Activated CD4-positive, alpha-beta T cell treated with anti-CD3 and anti-CD28 coated beads, Interleukin-2, amount 10 ng/mL, durations not matched to agents 7 days and 5 days (primary cell): ENCODE measurements around the gene KCNH1. TPM values are rescaled to one million over a fixed set of nuclear protein-coding genes. Genes with fewer than 3 reads are reported as not detected.

ENCODE experiments used
- CTCF ChIA-PET: fragments of 350-600 bp; sonication (Branson Sonifier 250); formaldehyde crosslinking; loops from one replicate; lab custom pipeline; 2021; ENCODE audit warnings: antibody characterized with exemption; lab: Charles Lee
- POLR2A ChIA-PET: fragments of 350-600 bp; sonication (Branson Sonifier 250); formaldehyde crosslinking; loops from one replicate; lab custom pipeline; 2021; ENCODE audit warnings: antibody characterized with exemption; lab: Charles Lee
- DNase-seq: peaks from one replicate; pipeline ENCODE4 v3.0.0-alpha.2; 2020
- H3K27ac Mint-ChIP-seq: one replicate; pipeline ENCODE4 v1.8.0; 2021; ENCODE audit warnings: mild to moderate bottlenecking, moderate library complexity, mixed read lengths
- H3K27me3 Mint-ChIP-seq: one replicate; pipeline ENCODE4 v1.8.0; 2021; ENCODE audit warnings: mixed read lengths
- H3K36me3 Mint-ChIP-seq: one replicate; pipeline ENCODE4 v1.8.0; 2021; ENCODE audit warnings: low read depth, mixed read lengths
- H3K4me1 Mint-ChIP-seq: one replicate; pipeline ENCODE4 v1.8.0; 2021; ENCODE audit warnings: mixed read lengths
- H3K4me3 Mint-ChIP-seq: one replicate; pipeline ENCODE4 v1.8.0; 2021; ENCODE audit warnings: mild to moderate bottlenecking, moderate library complexity, mixed read lengths
- H3K9me3 Mint-ChIP-seq: one replicate; pipeline ENCODE4 v1.8.0; 2021; ENCODE audit warnings: mixed read lengths
- total RNA-seq, 2 experiments: library from RNA; stranded (reverse); gene quantifications; one replicate each; pipeline ENCODE4 v1.2.3, GENCODE V29; 2021

Gene KCNH1
- not detected for total RNA-seq

- peaks cover 9% of the 10 kb centered on the region for H3K4me1 Mint-ChIP-seq
- no peaks in the 10 kb centered on the region for H3K9me3 Mint-ChIP-seq
- DNase-seq: peak; percentile 64
- peak within 1 kb of the TSS; percentile 58 for H3K4me3 Mint-ChIP-seq
- no peaks in the 10 kb centered on the region for H3K36me3 Mint-ChIP-seq
- CTCF ChIA-PET: interaction anchor here (0.5 to 2.1 kb wide), 11 partner anchors 10 to 733 kb away, joined by 3 to 12 read pairs (median 4); no protein-coding TSS in a partner anchor
- POLR2A ChIA-PET: no interaction called here
- peaks cover 67% of the 10 kb centered on the region for H3K27me3 Mint-ChIP-seq
- H3K27ac Mint-ChIP-seq: no peak within 1 kb of the TSS
These were observed at the start of gene KCNH1 for GRCh38 chr1:211133836-211134669. Gene KCNH1, minus strand, starts transcription at chr1:211134148. Its CDS starts 203 bp downstream, at chr1:211133945.

- no peak overlapping the region for H3K4me3 Mint-ChIP-seq
- H3K27ac Mint-ChIP-seq: no peak overlapping the region
- no peaks in the 10 kb centered on the region for H3K9me3 Mint-ChIP-seq
- no peaks in the 10 kb centered on the region for H3K4me1 Mint-ChIP-seq
- ChIA-PET CTCF (no interaction called here), POLR2A (no interaction called here)
- H3K36me3 Mint-ChIP-seq: no peaks in the 10 kb centered on the region
- DNase-seq: no peak
- H3K27me3 Mint-ChIP-seq: peaks cover 10% of the 10 kb centered on the region
These were observed 48.8 kb upstream of the KCNH1 start for GRCh38 chr1:211182746-211183145.

GRCh38 chr1:211174375-211174774 is 40.4 kb upstream of the KCNH1 start:
- Mint-ChIP-seq H3K4me1 (no peaks in the 10 kb centered on the region), H3K27me3 (peaks cover 13% of the 10 kb centered on the region), H3K9me3 (peaks cover 11% of the 10 kb centered on the region), H3K4me3 (no peak overlapping the region), H3K36me3 (no peaks in the 10 kb centered on the region), H3K27ac (no peak overlapping the region)
- DNase-seq: no peak
- CTCF ChIA-PET: no interaction called here
- POLR2A ChIA-PET: no interaction called here

DNA sequence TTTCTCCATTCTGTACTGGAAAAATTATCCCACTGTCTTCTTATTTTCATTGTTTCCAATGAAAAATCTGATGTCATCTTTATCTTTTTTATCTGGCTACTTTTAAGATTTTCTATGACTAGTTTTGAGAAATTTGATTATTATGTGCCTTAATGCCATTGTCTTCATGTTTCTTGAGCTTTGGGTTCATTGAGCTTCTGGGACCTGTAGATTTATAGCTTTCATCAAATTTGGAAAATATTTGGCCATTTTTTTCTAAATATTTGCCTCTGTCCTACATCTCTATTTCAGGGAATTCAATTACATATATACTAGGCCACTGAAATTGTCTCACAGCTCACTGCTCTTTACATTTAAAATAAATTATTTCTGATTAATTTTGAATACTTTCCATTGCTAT is 38.7 kb upstream of the KCNH1 start:
- ChIA-PET CTCF (no interaction called here), POLR2A (no interaction called here)
- peaks cover 4% of the 10 kb centered on the region for H3K27me3 Mint-ChIP-seq

DNA sequence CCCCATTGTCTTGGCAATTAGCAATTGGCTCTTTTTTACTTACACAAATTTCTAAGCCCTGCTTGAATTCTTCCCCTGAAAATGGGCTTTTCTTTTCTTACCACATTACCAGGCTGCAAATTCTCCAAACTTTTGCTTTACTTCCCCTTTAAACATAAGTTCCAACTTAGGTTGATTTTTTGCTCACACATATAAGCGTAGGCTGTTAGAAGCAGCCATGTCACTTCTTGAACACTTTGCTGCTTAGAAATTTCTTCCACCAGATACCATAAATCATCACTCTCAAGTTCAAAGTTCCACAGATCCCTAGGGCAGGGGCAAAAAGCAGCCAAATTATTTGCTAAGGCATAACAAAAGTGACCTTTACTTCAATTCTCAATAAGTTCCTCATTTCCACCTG is 35.4 kb upstream of the KCNH1 start:
- H3K4me1 Mint-ChIP-seq: no peaks in the 10 kb centered on the region
- POLR2A ChIA-PET: no interaction called here
- H3K4me3 Mint-ChIP-seq: no peak overlapping the region
- peaks cover 21% of the 10 kb centered on the region for H3K9me3 Mint-ChIP-seq
- CTCF ChIA-PET: no interaction called here
- H3K27me3 Mint-ChIP-seq: peaks cover 23% of the 10 kb centered on the region
- H3K27ac Mint-ChIP-seq: no peak overlapping the region
- DNase-seq: no peak
- H3K36me3 Mint-ChIP-seq: no peaks in the 10 kb centered on the region

More for the DNA sequence above, 38.7 kb upstream of the KCNH1 start:
- DNase-seq: no peak
- no peak overlapping the region for H3K4me3 Mint-ChIP-seq
- no peaks in the 10 kb centered on the region for H3K36me3 Mint-ChIP-seq
- H3K27ac Mint-ChIP-seq: no peak overlapping the region
- no peaks in the 10 kb centered on the region for H3K4me1 Mint-ChIP-seq
- peaks cover 20% of the 10 kb centered on the region for H3K9me3 Mint-ChIP-seq

DNA sequence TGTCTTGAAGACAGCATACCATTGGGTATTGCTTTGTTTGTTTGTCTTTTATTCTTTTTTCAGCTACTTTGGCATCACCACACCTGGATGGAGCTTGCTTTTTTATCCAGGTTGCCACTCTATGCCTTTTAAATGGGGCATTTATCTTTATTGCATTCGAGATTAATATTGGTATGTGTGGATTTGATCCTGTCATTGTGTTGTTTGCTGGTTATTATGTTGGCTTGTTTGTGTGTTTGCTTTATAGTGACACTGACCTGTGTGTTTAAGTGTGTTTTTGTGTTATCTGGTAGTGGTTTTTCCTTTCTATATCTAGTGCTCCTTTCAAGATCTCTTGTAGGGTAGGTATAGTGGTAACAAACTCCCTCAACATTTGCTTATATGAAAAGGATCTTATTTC is 24.9 kb upstream of the KCNH1 start:
- Mint-ChIP-seq H3K4me3 (no peak overlapping the region), H3K36me3 (no peaks in the 10 kb centered on the region), H3K27me3 (peaks cover 8% of the 10 kb centered on the region), H3K27ac (no peak overlapping the region), H3K9me3 (peaks cover 15% of the 10 kb centered on the region), H3K4me1 (no peaks in the 10 kb centered on the region)
- ChIA-PET CTCF (interaction anchor here (0.6 to 0.7 kb wide), 2 partner anchors 966 to 1338 kb away, joined by 3 to 4 read pairs; no protein-coding TSS in a partner anchor), POLR2A (no interaction called here)
- DNase-seq: no peak

DNA sequence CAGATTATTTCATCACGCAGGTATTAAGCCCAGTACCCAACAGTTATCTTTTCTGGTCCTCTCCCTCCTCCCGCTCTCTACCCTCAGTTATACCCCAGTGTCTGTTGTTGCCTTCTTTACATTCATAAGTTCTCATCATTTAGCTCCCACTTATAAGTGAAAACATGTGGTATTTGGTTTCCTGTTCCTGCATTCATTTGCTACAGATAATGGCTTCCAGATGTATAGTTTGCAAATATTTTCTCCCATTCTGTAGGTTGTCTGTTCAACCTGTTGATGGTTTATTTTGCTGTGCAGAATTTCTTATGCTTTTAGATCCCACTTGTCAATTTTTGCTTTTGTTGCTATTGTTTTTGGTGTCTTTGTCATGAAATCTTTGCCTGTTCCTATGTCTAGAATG is 21.1 kb upstream of the KCNH1 start:
- Mint-ChIP-seq H3K36me3 (no peaks in the 10 kb centered on the region), H3K27me3 (peaks cover 11% of the 10 kb centered on the region), H3K27ac (no peak overlapping the region), H3K4me3 (no peak overlapping the region), H3K4me1 (no peaks in the 10 kb centered on the region), H3K9me3 (peaks cover 15% of the 10 kb centered on the region)
- POLR2A ChIA-PET: no interaction called here
- DNase-seq: no peak
- CTCF ChIA-PET: no interaction called here

DNA sequence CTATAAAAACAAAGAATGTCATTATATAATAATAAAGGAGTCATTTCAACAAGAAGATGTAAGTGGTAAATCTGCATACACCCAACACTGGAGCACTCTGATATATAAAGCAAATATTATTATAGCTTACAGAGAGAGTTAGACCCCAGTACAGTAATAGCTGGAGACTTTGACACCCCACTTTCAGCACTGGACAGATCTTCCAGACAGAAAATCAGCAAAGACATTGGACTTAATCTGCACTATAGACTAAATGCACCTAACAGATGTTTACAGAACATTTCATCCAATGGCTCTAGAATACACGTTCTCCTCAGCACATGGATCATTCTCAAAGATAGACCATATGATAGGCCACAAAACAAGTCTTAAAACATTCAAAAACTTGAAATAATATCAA is 20.0 kb upstream of the KCNH1 start:
- DNase-seq: no peak
- Mint-ChIP-seq H3K27me3 (peaks cover 10% of the 10 kb centered on the region), H3K27ac (no peak overlapping the region), H3K36me3 (no peaks in the 10 kb centered on the region), H3K4me3 (no peak overlapping the region), H3K9me3 (peaks cover 12% of the 10 kb centered on the region), H3K4me1 (no peaks in the 10 kb centered on the region)
- POLR2A ChIA-PET: no interaction called here
- CTCF ChIA-PET: no interaction called here

DNA sequence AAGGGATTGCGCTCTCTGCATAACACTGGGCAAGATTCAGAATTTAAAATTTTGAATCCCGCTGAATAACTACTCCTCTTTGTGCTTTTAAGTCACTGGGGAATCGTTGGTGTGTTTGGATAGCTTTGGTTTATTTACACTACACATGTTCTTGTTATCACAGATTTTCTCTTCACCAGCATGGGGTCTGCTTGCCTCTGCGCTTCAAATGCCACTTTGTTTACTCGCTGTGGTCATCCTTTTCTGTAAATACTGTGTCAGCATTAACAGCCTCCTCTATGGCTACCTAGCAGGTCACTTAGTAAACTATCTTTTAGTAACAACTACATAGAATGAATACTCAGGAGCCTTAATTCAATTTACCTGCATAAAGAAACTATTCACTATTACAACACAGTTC is 14.4 kb upstream of the KCNH1 start:
- CTCF ChIA-PET: interaction anchor here (0.5 kb wide), 1 partner anchor 70 kb away, joined by 3 read pairs; no protein-coding TSS in a partner anchor
- Mint-ChIP-seq H3K27ac (no peak overlapping the region), H3K27me3 (peaks cover 17% of the 10 kb centered on the region), H3K9me3 (no peaks in the 10 kb centered on the region), H3K4me3 (no peak overlapping the region), H3K4me1 (no peaks in the 10 kb centered on the region), H3K36me3 (no peaks in the 10 kb centered on the region)
- POLR2A ChIA-PET: no interaction called here
- DNase-seq: no peak

GRCh38 chr1:211145944-211146343 is 12.0 kb upstream of the KCNH1 start:
- Mint-ChIP-seq H3K36me3 (no peaks in the 10 kb centered on the region), H3K9me3 (no peaks in the 10 kb centered on the region), H3K27me3 (peaks cover 23% of the 10 kb centered on the region), H3K27ac (no peak overlapping the region), H3K4me1 (no peaks in the 10 kb centered on the region), H3K4me3 (no peak overlapping the region)
- ChIA-PET CTCF (interaction anchor here (0.7 kb wide), 1 partner anchor 519 kb away, joined by 3 read pairs; no protein-coding TSS in a partner anchor), POLR2A (no interaction called here)
- DNase-seq: no peak

DNA sequence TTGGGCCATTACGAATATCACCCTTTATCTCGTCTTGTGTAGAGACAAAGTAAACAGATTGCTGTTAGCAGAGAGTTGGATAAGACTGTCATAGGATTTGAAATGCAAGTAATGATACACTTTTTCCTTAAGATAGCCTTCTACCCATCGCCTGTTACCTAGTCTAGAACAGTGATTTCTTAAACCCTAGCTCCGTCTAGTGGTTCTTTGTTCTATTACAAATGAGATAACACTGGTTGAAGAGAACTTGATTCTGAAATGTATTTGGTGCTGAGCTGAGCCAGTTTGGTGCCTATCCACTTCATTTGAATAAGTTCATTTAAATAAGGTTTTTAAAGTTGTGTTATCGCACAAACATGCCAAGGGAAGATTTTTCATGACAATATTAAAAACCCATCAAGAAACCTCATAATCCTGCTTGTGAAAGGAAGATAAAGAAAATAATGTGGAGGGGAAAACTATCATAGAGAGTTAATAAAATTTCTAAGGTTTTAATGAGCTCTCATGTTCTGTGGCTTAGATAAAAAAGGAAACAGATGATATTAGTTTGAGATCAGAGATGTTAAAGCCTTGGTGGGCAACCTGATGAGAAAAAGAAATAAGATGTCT is 1.5 kb upstream of the KCNH1 start:
- DNase-seq: no peak

DNA sequence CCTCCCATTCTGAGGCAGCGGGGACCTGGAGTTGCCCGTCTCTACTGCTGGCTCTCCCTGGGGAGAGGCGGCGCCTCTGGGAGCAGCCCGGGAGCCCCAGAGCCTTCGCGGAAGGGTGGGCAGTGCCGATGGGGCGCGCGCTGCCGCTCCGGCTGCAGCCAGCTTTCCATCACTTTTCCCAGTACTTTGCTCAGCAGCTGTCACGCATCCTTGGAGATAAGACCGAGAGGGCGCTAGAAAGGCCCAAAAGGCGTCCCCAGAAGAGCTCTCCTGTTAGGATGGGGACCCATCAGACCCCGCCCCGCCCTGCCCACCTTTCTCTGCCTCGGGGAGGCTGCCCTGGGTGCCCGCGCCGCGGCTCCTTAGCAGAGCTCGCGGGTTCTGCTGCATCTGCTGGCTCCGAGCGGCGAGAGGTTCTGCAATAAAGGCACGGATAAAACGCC is 534 bp downstream of the KCNH1 start:
- POLR2A ChIA-PET: no interaction called here

More for the DNA sequence above, 1.5 kb upstream of the KCNH1 start:
- Mint-ChIP-seq H3K27me3 (peaks cover 69% of the 10 kb centered on the region), H3K36me3 (no peaks in the 10 kb centered on the region), H3K4me1 (peaks cover 9% of the 10 kb centered on the region), H3K9me3 (no peaks in the 10 kb centered on the region), H3K4me3 (no peak overlapping the region), H3K27ac (no peak overlapping the region)
- ChIA-PET POLR2A (no interaction called here), CTCF (interaction anchor here (0.7 to 2.1 kb wide), 5 partner anchors 11 to 731 kb away, joined by 3 to 12 read pairs (median 4); no protein-coding TSS in a partner anchor)

More for the DNA sequence above, 534 bp downstream of the KCNH1 start:
- CTCF ChIA-PET: interaction anchor here (0.9 to 2.1 kb wide), 5 partner anchors 16 to 724 kb away, joined by 3 to 12 read pairs (median 4); no protein-coding TSS in a partner anchor
- peak overlapping the region; percentile 58 for H3K4me3 Mint-ChIP-seq
- no peaks in the 10 kb centered on the region for H3K9me3 Mint-ChIP-seq
- DNase-seq: no peak
- H3K4me1 Mint-ChIP-seq: peaks cover 9% of the 10 kb centered on the region
- H3K27ac Mint-ChIP-seq: no peak overlapping the region
- peaks cover 66% of the 10 kb centered on the region for H3K27me3 Mint-ChIP-seq
- no peaks in the 10 kb centered on the region for H3K36me3 Mint-ChIP-seq
